Natural killer cell (primary cell): ENCODE results near the gene ACP7. TPM values are rescaled to one million over a fixed set of nuclear protein-coding genes. Genes with fewer than 3 reads are reported as not detected.

ENCODE experiments used
- ATAC-seq, 3 donors: fragments of 150-1000 bp in 2 of 3; fragments of 200-7000 bp in 1 of 3; cut with Tn5 transposase; 1 replicate in 1 of 3; 2 replicates in 2 of 3; pipeline ENCODE4 v1.10.0; 2021; ENCODE audit warnings: mild to moderate bottlenecking in 2 of 3, moderate library complexity in 2 of 3
- DNase-seq, 2 donors: peaks; one replicate each; pipeline versions ENCODE4 v3.0.0 to v3.0.0-alpha.2; 2013 to 2021; ENCODE audit warnings: mixed read lengths in 1 of 2
- H3K27ac ChIP-seq: one replicate; pipeline ENCODE4 v1.5.1; 2013; ENCODE audit warnings: mild to moderate bottlenecking, low read length
- H3K27me3 ChIP-seq: one replicate; pipeline ENCODE4 v1.6.1; 2013; ENCODE audit warnings: low read length; ENCODE audit not compliant: control insufficient read depth, insufficient read depth
- H3K36me3 ChIP-seq: one replicate; pipeline ENCODE4 v1.6.1; 2013; ENCODE audit warnings: low read length; ENCODE audit not compliant: control insufficient read depth, insufficient read depth
- H3K4me1 ChIP-seq: one replicate; pipeline ENCODE4 v1.6.1; 2013; ENCODE audit warnings: low read length; ENCODE audit not compliant: control insufficient read depth, insufficient read depth
- H3K4me3 ChIP-seq: one replicate; pipeline ENCODE4 v1.5.1; 2013; ENCODE audit warnings: low read length
- H3K9me3 ChIP-seq: one replicate; pipeline ENCODE4 v1.6.1; 2013; ENCODE audit warnings: low read length; ENCODE audit not compliant: control insufficient read depth, insufficient read depth
- H3K27ac Mint-ChIP-seq, 2 donors: one replicate each; pipeline ENCODE4 v1.8.0; 2022; ENCODE audit warnings: mild to moderate bottlenecking in 2 of 2, mixed read lengths in 2 of 2, moderate library complexity in 1 of 2
- H3K27me3 Mint-ChIP-seq, 2 donors: one replicate each; pipeline ENCODE4 v1.8.0; 2022; ENCODE audit warnings: low read depth in 2 of 2, mixed read lengths in 2 of 2
- H3K36me3 Mint-ChIP-seq: one replicate; pipeline ENCODE4 v1.8.0; 2022; ENCODE audit warnings: mixed read lengths
- H3K4me1 Mint-ChIP-seq, 2 donors: one replicate each; pipeline ENCODE4 v1.8.0; 2022; ENCODE audit warnings: mixed read lengths in 2 of 2
- H3K4me3 Mint-ChIP-seq: one replicate; pipeline ENCODE4 v1.8.0; 2022; ENCODE audit warnings: mild to moderate bottlenecking, moderate library complexity, mixed read lengths
- H3K9me3 Mint-ChIP-seq, 2 donors: one replicate each; pipeline ENCODE4 v1.8.0; 2022; ENCODE audit warnings: mixed read lengths in 2 of 2
- CTCF ChIP-seq: fragments of 200-600 bp; IDR thresholded peaks from one replicate; pipeline ENCODE4 v1.8.0; 2022; ENCODE audit warnings: antibody characterized with exemption
- WGBS: methylation state at CpG from one replicate; pipeline ENCODE4 v1.1.7; 2013; ENCODE audit warnings: missing lambda C conversion rate; ENCODE audit not compliant: insufficient coverage; 5-methylcytosine and 5-hydroxymethylcytosine counted together
- intact Hi-C: fragments of 100-400 bp; cut with micrococcal nuclease; formaldehyde crosslinking; loops from one replicate; pipeline ENCODE4 v1.14.2; 2022
- total RNA-seq, 4 donors: library from RNA; stranded (reverse); fragments of 120-200 nt in 1 of 4; gene quantifications; one replicate each; pipeline versions ENCODE4 v1.2.3 to v1.2.4, GENCODE V29; 2013 to 2022

ACP7 gene
- total RNA-seq, 3 donors from 2014 or later (not counting 1 experiment from before 2014, with no cell fraction given), result not detected

- peaks cover 0 to 4% of the 10 kb centered on the region in 2 donors for H3K27me3 Mint-ChIP-seq
- WGBS, result 3% methylated on average over 64 of the region's 64 CpGs
- TF ChIP-seq CTCF, result no peak
- Histone ChIP-seq H3K9me3 (no peaks in the 10 kb centered on the region), H3K36me3 (no peaks in the 10 kb centered on the region), H3K4me3 (peak within 1 kb of the TSS; percentile 37), H3K27me3 (no peaks in the 10 kb centered on the region), H3K4me1 (peaks cover 25% of the 10 kb centered on the region), H3K27ac (peak within 1 kb of the TSS; percentile 73)
- peak within 1 kb of the TSS; percentile 95 to 100 for H3K27ac Mint-ChIP-seq
- intact Hi-C loops, result loop anchor here (2.0 kb wide), 1 partner anchor 285 kb away; no protein-coding TSS in a partner anchor
- H3K4me3 Mint-ChIP-seq, result peak within 1 kb of the TSS; percentile 98
- peak; percentile 97 for DNase-seq
- H3K4me1 Mint-ChIP-seq, result peaks cover 20 to 33% of the 10 kb centered on the region in 2 donors
- ATAC-seq, result peak; percentile 96 to 98 (median 97)
- H3K9me3 Mint-ChIP-seq, result no peaks in the 10 kb centered on the region
- H3K36me3 Mint-ChIP-seq, result no peaks in the 10 kb centered on the region
Measured at GRCh38 chr19:39125554-39126311, 41.6 kb downstream of the ACP7 start, which contains the start of gene PAK4. Gene PAK4 (plus strand): TSS chr19:39125786. CDS start chr19:39169554, 43,768 bp downstream.

- H3K4me3 Mint-ChIP-seq, result peak overlapping the region; percentile 98
- Histone ChIP-seq H3K9me3 (no peaks in the 10 kb centered on the region), H3K27ac (peak overlapping the region; percentile 73), H3K4me1 (peaks cover 25% of the 10 kb centered on the region), H3K36me3 (no peaks in the 10 kb centered on the region), H3K4me3 (peak overlapping the region; percentile 37), H3K27me3 (no peaks in the 10 kb centered on the region)
- peak overlapping the region; percentile 95 to 100 for H3K27ac Mint-ChIP-seq
- no peak for TF ChIP-seq CTCF
- no peaks in the 10 kb centered on the region for H3K36me3 Mint-ChIP-seq
- 80% methylated on average over 22 of the region's 27 CpGs for WGBS
- intact Hi-C loops, result no loop called here
- peaks cover 20 to 39% of the 10 kb centered on the region in 2 donors for H3K4me1 Mint-ChIP-seq
- DNase-seq (peak in 1 of 2 donors; percentile 40), ATAC-seq (no peak)
- H3K9me3 Mint-ChIP-seq, result no peaks in the 10 kb centered on the region
- no peaks in the 10 kb centered on the region for H3K27me3 Mint-ChIP-seq
Measured at GRCh38 chr19:39126312-39127187, 42.4 kb downstream of the ACP7 start.

- peaks cover 23 to 52% of the 10 kb centered on the region in 2 donors for H3K4me1 Mint-ChIP-seq
- H3K4me3 Mint-ChIP-seq, result peak overlapping the region; percentile 17
- Histone ChIP-seq H3K4me3 (no peak overlapping the region), H3K27ac (no peak overlapping the region), H3K9me3 (no peaks in the 10 kb centered on the region), H3K27me3 (no peaks in the 10 kb centered on the region), H3K4me1 (peaks cover 25% of the 10 kb centered on the region), H3K36me3 (no peaks in the 10 kb centered on the region)
- no peaks in the 10 kb centered on the region for H3K9me3 Mint-ChIP-seq
- intact Hi-C loops, result no loop called here
- peak overlapping the region; percentile 95 to 100 for H3K27ac Mint-ChIP-seq
- 81% methylated on average over 9 of the region's 9 CpGs for WGBS
- no peaks in the 10 kb centered on the region for H3K27me3 Mint-ChIP-seq
- no peak for TF ChIP-seq CTCF
- no peaks in the 10 kb centered on the region for H3K36me3 Mint-ChIP-seq
- no peak for DNase-seq
- no peak for ATAC-seq
Measured at GRCh38 chr19:39127812-39128515, 43.8 kb downstream of the ACP7 start.
